ENCODE data around the gene PAAF1.

Gene PAAF1

DNA sequence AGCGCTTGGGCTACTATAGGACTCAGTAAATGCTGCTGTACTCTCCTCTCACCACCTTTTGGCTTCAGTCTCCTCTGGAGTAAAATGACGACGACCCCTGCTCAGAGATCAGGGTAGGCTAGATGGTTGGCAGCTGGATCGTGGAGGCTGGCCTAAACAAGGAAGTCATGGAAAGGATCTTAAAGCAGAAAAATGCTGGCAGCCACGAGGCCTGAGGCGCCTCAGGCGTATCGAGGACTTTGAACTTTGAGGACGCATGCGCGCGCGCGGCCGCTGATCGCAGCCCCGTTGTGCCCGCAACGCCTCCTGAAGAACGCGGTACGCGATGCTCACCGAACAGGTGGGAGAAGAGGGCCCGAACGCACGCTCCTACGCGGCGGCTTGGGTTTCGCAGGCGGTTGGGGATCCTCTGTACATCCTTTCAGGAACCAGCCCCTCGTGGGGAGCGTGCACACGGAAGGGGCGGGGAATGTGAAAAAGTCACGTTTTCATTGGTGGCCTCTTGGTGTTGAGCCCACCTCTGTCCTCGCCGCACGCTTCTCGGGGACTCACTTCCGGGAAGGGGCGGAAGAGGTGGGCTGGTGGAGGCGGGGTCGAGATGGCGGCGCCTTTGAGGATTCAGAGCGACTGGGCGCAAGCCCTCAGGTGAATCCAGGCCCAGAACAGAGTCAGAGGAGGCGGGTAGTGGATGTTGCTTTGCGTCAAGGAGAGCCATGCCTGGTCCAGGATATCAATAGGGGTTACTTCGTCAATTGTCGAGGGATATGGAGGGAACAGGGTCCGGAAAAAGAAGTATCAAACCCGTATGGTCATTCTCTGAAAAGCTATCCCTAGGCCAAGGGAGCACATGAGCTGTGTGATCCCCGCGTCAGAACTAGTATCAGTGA, at the start of gene PAAF1, which contains the start of gene COA4:
TSS of gene PAAF1 (plus strand) at position 576 of the 887 bp plus-strand sequence. CDS start at position 599, 23 bp downstream.
TSS of gene COA4 (minus strand) at position 423 of the 887 bp plus-strand sequence. CDS start 3,468 bp downstream, outside the sequence.
- TF ChIP-seq, protein P1, sequence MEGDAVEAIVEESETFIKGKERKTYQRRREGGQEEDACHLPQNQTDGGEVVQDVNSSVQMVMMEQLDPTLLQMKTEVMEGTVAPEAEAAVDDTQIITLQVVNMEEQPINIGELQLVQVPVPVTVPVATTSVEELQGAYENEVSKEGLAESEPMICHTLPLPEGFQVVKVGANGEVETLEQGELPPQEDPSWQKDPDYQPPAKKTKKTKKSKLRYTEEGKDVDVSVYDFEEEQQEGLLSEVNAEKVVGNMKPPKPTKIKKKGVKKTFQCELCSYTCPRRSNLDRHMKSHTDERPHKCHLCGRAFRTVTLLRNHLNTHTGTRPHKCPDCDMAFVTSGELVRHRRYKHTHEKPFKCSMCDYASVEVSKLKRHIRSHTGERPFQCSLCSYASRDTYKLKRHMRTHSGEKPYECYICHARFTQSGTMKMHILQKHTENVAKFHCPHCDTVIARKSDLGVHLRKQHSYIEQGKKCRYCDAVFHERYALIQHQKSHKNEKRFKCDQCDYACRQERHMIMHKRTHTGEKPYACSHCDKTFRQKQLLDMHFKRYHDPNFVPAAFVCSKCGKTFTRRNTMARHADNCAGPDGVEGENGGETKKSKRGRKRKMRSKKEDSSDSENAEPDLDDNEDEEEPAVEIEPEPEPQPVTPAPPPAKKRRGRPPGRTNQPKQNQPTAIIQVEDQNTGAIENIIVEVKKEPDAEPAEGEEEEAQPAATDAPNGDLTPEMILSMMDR (IDR thresholded peaks at IDR 0.05; ENCODE audit: low read depth, low read length, missing control alignments) = no peak
- DNase-seq (ENCODE audit: extremely low read depth, low read depth) = peak; percentile 94
- peak within 1 kb of the TSS; percentile 78 for H3K4me3 ChIP-seq (replicated peaks; ENCODE audit: low read depth, low read length)

DNA sequence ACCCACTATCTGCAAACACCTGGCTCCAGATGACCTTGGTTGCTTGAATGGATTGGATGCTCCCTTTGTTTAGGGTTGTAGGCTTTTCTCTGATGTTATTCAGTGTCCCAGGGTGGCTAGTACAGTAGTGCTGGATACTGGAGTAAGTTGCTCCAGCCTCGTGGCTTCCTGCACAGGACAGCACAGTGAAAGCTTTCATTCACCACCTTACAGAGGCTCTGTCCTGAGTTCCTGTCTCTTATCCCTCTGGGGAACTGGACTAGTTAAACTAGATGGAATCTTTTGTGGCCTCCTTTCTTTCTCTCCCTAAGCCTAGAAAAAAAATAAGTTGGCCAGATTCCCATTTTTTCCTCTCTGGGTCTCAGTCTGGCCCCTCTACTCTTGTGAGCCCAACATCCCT, 46.5 kb upstream of the PAAF1 start:
- TF ChIP-seq, protein P1 (IDR thresholded peaks at IDR 0.05; ENCODE audit: low read depth, low read length, missing control alignments) = no peak
- no peak overlapping the region for H3K4me3 ChIP-seq (replicated peaks; ENCODE audit: low read depth, low read length)
- DNase-seq (ENCODE audit: extremely low read depth, low read depth) = no peak

DNA sequence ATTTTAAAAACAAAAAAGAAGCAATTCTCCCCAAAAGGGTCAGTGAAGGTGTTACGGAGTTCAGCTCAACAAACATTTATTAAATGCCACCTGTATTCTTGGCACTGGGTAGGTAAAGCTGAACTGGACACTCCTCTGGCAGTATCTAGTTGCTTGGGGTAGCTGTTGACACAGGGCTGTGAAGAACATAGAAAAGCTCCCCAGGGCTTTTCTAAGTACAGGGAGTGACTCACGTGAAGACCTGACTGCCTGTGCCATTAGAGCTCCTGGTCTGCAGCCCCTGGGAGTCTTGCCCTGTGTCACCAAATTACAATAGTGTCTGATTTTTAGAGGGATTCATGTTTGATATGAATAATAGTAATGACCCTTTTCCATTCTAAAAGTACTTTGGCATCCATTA, 43.7 kb upstream of the PAAF1 start:
- DNase-seq (ENCODE audit: extremely low read depth, low read depth) = no peak
- TF ChIP-seq, protein P1 (IDR thresholded peaks at IDR 0.05; ENCODE audit: low read depth, low read length, missing control alignments) = no peak

GRCh38 chr11:73838443-73839122, 38.2 kb upstream of the PAAF1 start:
- TF ChIP-seq, protein P1 (IDR thresholded peaks at IDR 0.05; ENCODE audit: low read depth, low read length, missing control alignments) = no peak
- DNase-seq (ENCODE audit: extremely low read depth, low read depth) = no peak
- no peak overlapping the region for H3K4me3 ChIP-seq (replicated peaks; ENCODE audit: low read depth, low read length)

More for the DNA sequence above, 43.7 kb upstream of the PAAF1 start:
- no peak overlapping the region for H3K4me3 ChIP-seq (replicated peaks; ENCODE audit: low read depth, low read length)

DNA sequence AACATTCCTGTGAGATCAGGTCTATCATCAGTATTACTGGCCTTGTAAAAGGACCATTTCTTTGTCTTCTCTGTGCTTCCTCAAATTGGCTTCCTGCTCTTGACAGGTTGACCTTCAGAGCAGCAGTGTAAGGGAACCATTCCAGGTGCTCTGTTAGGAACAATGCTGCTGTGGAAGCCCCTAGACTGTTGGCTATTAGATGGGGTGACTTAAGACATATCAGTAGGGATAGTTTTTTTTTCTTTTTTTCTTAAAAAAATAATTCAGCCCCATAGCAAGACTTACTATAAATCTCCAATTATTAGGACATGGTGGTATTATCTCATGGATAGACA, 37.7 kb upstream of the PAAF1 start:
- no peak for DNase-seq (ENCODE audit: extremely low read depth, low read depth)
- no peak overlapping the region for H3K4me3 ChIP-seq (replicated peaks; ENCODE audit: low read depth, low read length)
- TF ChIP-seq, protein P1 (IDR thresholded peaks at IDR 0.05; ENCODE audit: low read depth, low read length, missing control alignments) = no peak

DNA sequence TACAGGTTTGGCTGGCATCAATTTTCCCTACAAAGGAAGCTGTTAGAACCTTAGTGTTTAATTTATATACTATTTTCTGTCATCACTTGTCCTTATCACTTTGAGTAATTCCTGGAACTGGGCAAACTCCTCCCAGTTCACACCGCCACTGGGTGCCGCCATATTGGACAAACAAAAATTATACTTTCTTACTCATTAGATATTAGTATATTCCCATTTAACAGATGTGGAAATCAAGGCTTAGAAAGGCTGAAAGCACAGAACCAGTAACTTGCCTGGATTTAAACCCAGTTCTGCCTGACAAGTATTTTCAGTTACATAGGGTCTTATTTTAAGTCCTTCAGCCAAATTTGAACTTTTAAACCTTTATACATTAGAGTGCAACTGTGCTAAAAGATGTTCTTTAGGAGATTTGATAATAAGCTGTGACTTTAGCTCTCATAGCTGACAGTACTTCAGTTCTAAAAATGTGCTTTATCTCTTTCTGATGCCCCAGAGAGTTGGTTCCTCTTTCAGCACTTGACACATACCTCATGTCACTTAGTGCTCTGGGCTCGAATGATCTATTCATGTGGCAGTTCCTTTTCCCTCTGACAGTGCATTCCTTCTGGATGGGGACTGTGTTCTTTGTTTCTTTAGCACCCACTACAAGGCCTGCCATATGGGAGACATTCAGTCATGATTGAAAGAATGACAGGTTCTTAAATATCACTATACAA, 25.6 kb upstream of the PAAF1 start:
- no peak overlapping the region for H3K4me3 ChIP-seq (replicated peaks; ENCODE audit: low read depth, low read length)
- TF ChIP-seq, protein P1 (IDR thresholded peaks at IDR 0.05; ENCODE audit: low read depth, low read length, missing control alignments) = no peak
- DNase-seq (ENCODE audit: extremely low read depth, low read depth) = no peak
